Measurements from ENCODE around the gene BEAN1.
"Not testable (repeated sequence)": the region's sequence is repeated elsewhere in the genome, so short reads cannot be mapped to it uniquely, and the experiment has no call there.

Gene BEAN1

GRCh38 chr16:66488505-66488904 is 61.4 kb downstream of the BEAN1 start:
- H3K4me1 Mint-ChIP-seq = peaks cover 9% of the 10 kb centered on the region
- no peaks in the 10 kb centered on the region for H3K36me3 Mint-ChIP-seq
- H3K4me3 Mint-ChIP-seq = no peak overlapping the region
- H3K9me3 Mint-ChIP-seq = no peaks in the 10 kb centered on the region
- H3K27me3 Mint-ChIP-seq = no peaks in the 10 kb centered on the region
- no peak overlapping the region for H3K27ac Mint-ChIP-seq

- H3K27me3 Mint-ChIP-seq = no peaks in the 10 kb centered on the region
- peaks cover under 1% of the 10 kb centered on the region for H3K4me1 Mint-ChIP-seq
- H3K27ac Mint-ChIP-seq = no peak overlapping the region
- H3K4me3 Mint-ChIP-seq = no peak overlapping the region
- no peaks in the 10 kb centered on the region for H3K36me3 Mint-ChIP-seq
- no peaks in the 10 kb centered on the region for H3K9me3 Mint-ChIP-seq
Measured at GRCh38 chr16:66489385-66489784, 62.3 kb downstream of the BEAN1 start.

- Mint-ChIP-seq H3K36me3 (no peaks in the 10 kb centered on the region), H3K27ac (no peak overlapping the region), H3K27me3 (no peaks in the 10 kb centered on the region), H3K4me3 (no peak overlapping the region), H3K4me1 (no peaks in the 10 kb centered on the region), H3K9me3 (no peaks in the 10 kb centered on the region)
Measured at GRCh38 chr16:66489818-66490217, 62.7 kb downstream of the BEAN1 start.

DNA sequence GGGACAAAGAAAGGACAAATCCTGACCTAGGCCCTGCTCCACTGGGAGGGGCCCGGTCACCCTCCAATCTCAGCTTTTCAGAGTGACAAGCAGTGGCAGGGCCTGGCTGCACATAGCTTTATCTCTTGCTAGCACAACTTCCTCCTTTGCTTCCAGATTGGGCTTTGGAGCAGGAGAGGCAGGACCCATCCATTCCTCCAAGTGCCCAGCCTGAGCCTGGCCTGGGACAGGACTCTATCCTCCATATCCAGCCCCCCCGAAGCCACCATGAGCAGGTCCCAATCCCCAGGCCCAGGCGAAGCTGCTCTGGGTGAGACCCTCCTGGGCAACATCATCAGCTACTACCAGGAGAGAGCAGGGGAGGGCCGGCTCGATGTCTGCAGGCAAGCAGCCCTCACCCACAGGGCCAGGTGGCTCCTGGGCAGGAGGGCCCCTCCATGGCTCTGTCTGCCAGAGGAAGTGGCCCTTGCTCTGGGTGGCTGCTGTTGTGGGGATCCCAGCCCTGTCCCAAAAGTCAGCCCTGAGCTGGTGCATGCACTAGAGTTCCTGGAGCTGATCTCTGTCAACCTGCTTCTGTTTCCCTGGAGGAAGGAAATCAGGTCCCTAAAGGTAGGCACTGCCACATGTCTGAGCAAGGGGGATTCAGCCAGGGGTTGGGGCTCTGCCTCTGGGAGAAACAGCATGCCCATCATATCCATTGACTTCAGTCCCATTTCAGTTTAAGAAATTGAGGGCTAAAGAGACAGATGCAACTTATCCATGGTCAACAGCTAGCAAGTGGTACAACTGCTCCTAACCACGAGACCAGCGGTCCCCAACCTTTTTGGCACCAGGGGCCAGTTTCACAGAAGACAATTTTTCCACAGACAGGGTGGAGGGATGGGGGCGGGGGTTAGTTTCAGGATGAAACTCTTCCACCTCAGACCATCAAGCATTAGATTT is 64.0 kb downstream of the BEAN1 start:
- H3K36me3 Mint-ChIP-seq = no peaks in the 10 kb centered on the region
- H3K9me3 Mint-ChIP-seq = no peaks in the 10 kb centered on the region
- no peaks in the 10 kb centered on the region for H3K27me3 Mint-ChIP-seq
- H3K4me1 Mint-ChIP-seq = no peaks in the 10 kb centered on the region
- H3K4me3 Mint-ChIP-seq = no peak overlapping the region
- no peak overlapping the region for H3K27ac Mint-ChIP-seq

GRCh38 chr16:66491716-66492064 is 64.6 kb downstream of the BEAN1 start:
- H3K36me3 Mint-ChIP-seq = no peaks in the 10 kb centered on the region
- no peaks in the 10 kb centered on the region for H3K9me3 Mint-ChIP-seq
- no peaks in the 10 kb centered on the region for H3K4me1 Mint-ChIP-seq
- no peaks in the 10 kb centered on the region for H3K27me3 Mint-ChIP-seq
- no peak overlapping the region for H3K4me3 Mint-ChIP-seq
- no peak overlapping the region for H3K27ac Mint-ChIP-seq

DNA sequence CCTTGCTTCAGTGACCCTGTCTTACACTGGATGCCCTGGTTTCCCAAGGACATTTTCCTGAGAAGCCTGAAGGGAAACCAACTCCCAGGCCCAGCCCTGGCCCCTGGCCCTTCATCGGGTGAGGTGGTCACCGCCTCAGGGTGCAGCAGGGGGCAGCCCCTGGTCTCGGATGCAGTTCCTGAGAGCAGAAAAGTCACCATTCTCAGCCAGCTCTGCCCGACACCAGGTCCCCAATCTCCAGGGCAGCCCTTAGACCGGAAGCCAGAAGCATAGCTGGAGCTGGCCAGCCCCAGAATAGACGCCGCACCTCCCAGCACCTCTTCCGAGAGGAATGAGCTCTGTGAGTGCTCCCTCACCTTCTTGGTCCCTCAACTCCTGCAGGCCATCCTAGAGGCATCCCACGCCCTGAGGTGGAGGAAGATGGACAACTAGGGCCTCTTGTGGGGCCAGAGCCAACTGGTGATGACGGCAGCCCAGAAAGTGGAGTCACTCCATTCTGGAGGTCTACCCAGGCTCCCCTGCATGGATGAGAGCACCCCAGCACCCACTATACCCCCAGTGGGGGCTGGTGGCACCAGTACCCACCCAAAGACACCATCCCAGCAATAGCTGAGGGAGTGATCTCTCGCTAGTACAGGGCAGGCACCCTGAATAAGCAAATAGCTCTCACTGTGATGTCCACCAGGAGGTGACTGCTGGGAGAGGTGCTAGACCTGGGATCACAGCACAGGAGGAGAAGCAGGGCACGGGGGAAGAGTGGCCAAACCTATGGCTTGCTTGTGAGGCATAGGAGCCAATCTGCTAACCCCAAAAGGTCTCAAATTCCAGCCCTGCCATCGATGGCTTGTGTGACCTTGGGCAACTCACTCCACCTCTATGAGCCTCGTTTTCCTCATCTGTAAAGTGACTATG is 66.7 kb downstream of the BEAN1 start:
- Mint-ChIP-seq H3K27ac (no peak overlapping the region), H3K27me3 (no peaks in the 10 kb centered on the region), H3K9me3 (no peaks in the 10 kb centered on the region), H3K36me3 (peaks cover 2% of the 10 kb centered on the region), H3K4me3 (no peak overlapping the region), H3K4me1 (no peaks in the 10 kb centered on the region)

GRCh38 chr16:66494916-66495315 is 67.8 kb downstream of the BEAN1 start:
- Mint-ChIP-seq H3K4me3 (no peak overlapping the region), H3K36me3 (peaks cover 2% of the 10 kb centered on the region), H3K27ac (no peak overlapping the region), H3K27me3 (no peaks in the 10 kb centered on the region), H3K9me3 (no peaks in the 10 kb centered on the region), H3K4me1 (no peaks in the 10 kb centered on the region)

DNA sequence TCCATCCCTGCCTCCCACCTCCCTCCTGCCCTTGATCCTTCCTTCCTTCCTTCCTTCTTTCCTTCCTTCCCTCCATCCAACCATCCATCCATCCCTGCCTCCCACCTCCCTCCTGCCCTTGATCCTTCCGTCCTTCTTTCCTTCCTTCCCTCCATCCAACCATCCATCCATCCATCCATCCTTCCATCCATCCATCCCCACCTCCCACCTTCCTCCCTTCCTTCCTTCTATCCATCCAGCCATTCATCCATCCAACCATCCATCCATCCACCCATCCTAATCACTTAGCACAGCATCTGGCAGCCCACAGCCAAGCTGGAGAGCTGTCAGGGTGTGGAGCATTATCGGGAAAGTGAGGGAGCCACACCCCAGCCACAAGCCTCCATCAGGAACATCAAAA is 68.3 kb downstream of the BEAN1 start:
- no peaks in the 10 kb centered on the region for H3K27me3 Mint-ChIP-seq
- no peak overlapping the region for H3K27ac Mint-ChIP-seq
- no peak overlapping the region for H3K4me3 Mint-ChIP-seq
- no peaks in the 10 kb centered on the region for H3K4me1 Mint-ChIP-seq
- peaks cover 2% of the 10 kb centered on the region for H3K36me3 Mint-ChIP-seq
- no peaks in the 10 kb centered on the region for H3K9me3 Mint-ChIP-seq

GRCh38 chr16:66496226-66496625 is 69.1 kb downstream of the BEAN1 start:
- H3K9me3 Mint-ChIP-seq, H3K4me1 Mint-ChIP-seq, H3K36me3 Mint-ChIP-seq, H3K27ac Mint-ChIP-seq, H3K4me3 Mint-ChIP-seq, H3K27me3 Mint-ChIP-seq: not testable (repeated sequence)

GRCh38 chr16:66497921-66498320 is 70.8 kb downstream of the BEAN1 start:
- not testable (repeated sequence) for H3K4me1 Mint-ChIP-seq, H3K36me3 Mint-ChIP-seq, H3K4me3 Mint-ChIP-seq, H3K27me3 Mint-ChIP-seq, H3K27ac Mint-ChIP-seq, H3K9me3 Mint-ChIP-seq

GRCh38 chr16:66501563-66501962 is 74.5 kb downstream of the BEAN1 start:
- H3K27ac Mint-ChIP-seq, H3K4me1 Mint-ChIP-seq, H3K36me3 Mint-ChIP-seq, H3K27me3 Mint-ChIP-seq, H3K4me3 Mint-ChIP-seq, H3K9me3 Mint-ChIP-seq: not testable (repeated sequence)

GRCh38 chr16:66502020-66502913 is 75.2 kb downstream of the BEAN1 start:
- Mint-ChIP-seq H3K27me3 (no peaks in the 10 kb centered on the region), H3K9me3 (no peaks in the 10 kb centered on the region), H3K4me3 (no peak overlapping the region), H3K36me3 (peaks cover under 1% of the 10 kb centered on the region), H3K27ac (no peak overlapping the region), H3K4me1 (no peaks in the 10 kb centered on the region)

DNA sequence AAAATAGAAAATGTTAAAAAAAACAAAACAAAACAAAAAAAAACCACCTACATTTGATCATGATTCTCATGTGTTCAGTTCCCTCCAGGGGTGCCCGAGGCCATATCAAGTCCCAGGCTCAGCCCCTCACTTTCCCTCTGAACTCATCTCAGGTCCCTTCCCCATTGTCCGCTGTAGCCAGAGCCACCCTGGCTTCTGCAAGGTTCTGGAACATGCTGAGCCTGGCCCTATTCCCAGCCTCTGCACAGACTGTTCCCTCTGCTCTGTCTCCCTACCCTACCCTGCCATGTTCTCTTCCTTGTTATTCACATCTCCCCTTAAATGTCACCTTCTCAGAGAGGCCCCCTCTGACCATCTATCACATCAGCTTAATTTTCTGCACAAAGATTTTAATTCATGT is 75.9 kb downstream of the BEAN1 start:
- Mint-ChIP-seq H3K4me3 (no peak overlapping the region), H3K4me1 (no peaks in the 10 kb centered on the region), H3K9me3 (no peaks in the 10 kb centered on the region), H3K36me3 (no peaks in the 10 kb centered on the region), H3K27ac (no peak overlapping the region), H3K27me3 (no peaks in the 10 kb centered on the region)

GRCh38 chr16:66503612-66504011 is 76.5 kb downstream of the BEAN1 start:
- no peak overlapping the region for H3K4me3 Mint-ChIP-seq
- H3K36me3 Mint-ChIP-seq = no peaks in the 10 kb centered on the region
- H3K4me1 Mint-ChIP-seq = no peaks in the 10 kb centered on the region
- no peak overlapping the region for H3K27ac Mint-ChIP-seq
- no peaks in the 10 kb centered on the region for H3K9me3 Mint-ChIP-seq
- no peaks in the 10 kb centered on the region for H3K27me3 Mint-ChIP-seq

DNA sequence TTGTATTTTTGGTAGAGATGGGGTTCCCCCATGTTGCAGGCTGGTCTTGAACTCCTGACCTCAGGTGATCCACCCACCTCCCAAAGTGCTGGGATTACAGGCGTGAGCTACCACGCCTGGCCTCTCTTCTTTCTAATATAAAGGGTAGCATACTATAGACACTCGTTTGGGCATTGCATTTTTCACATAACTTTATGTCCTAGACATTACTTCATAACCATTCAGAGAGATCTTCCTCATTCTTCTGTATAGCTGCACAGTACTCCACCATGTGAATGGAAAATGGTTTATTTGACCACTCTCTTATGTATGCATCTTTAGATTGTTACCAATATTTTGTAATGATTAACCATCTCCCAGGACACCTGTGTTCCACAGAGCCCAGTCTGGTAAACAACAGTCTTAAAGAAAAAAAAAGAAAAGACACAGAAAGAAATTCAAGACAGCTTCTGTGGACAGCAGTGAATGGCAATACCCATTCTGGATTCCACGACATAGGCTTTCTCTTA is 80.7 kb downstream of the BEAN1 start:
- Mint-ChIP-seq H3K4me3 (no peak overlapping the region), H3K27me3 (no peaks in the 10 kb centered on the region), H3K36me3 (no peaks in the 10 kb centered on the region), H3K27ac (no peak overlapping the region), H3K9me3 (no peaks in the 10 kb centered on the region), H3K4me1 (peaks cover 7% of the 10 kb centered on the region)

Measured in activated naive CD4-positive, alpha-beta T cell treated with anti-CD3 and anti-CD28 coated beads, Interleukin-2, amount 50 U/mL, for 24 hours (primary cell).